Measurements from ENCODE around the gene SCAF1. TPM values are rescaled to one million over a fixed set of nuclear protein-coding genes. Genes with fewer than 3 reads are reported as not detected.

SCAF1 gene
- total RNA-seq, 3 donors from 2014 or later (not counting 1 experiment from before 2014, with no cell fraction given) = 38.9 to 46.2 (median 44.9) TPM

GRCh38 chr19:49594157-49594992 is 47.6 kb upstream of the SCAF1 start:
- H3K9me3 ChIP-seq (ENCODE audit: control insufficient read depth, insufficient read depth, low read length) = no peaks in the 10 kb centered on the region
- peak overlapping the region; percentile 49 for H3K27ac ChIP-seq (ENCODE audit: low read length)
- H3K36me3 Mint-ChIP-seq = no peaks in the 10 kb centered on the region
- H3K4me3 ChIP-seq (ENCODE audit: low read length) = no peak overlapping the region
- no peak for DNase-seq
- 94% methylated on average over 35 of the region's 35 CpGs for WGBS (ENCODE audit: insufficient coverage)
- peaks cover 34% of the 10 kb centered on the region for H3K36me3 ChIP-seq (ENCODE audit: control insufficient read depth, insufficient read depth, low read length)
- no peaks in the 10 kb centered on the region for H3K9me3 Mint-ChIP-seq
- H3K4me3 Mint-ChIP-seq = peak overlapping the region; percentile 84
- H3K27ac Mint-ChIP-seq = peak overlapping the region; percentile 89 to 90
- no peaks in the 10 kb centered on the region for H3K27me3 Mint-ChIP-seq (ENCODE audit: low read depth in 2 of 2)
- no peak for TF ChIP-seq CTCF (IDR thresholded peaks at IDR 0.05)
- ATAC-seq = no peak
- intact Hi-C loops (cut with micrococcal nuclease) = no loop called here
- H3K27me3 ChIP-seq (ENCODE audit: control insufficient read depth, insufficient read depth, low read length) = no peaks in the 10 kb centered on the region
- peaks cover 32 to 35% of the 10 kb centered on the region in 2 donors for H3K4me1 Mint-ChIP-seq
- peaks cover 29% of the 10 kb centered on the region for H3K4me1 ChIP-seq (ENCODE audit: control insufficient read depth, insufficient read depth, low read length)

GRCh38 chr19:49594993-49595818 is 46.8 kb upstream of the SCAF1 start:
- ATAC-seq = no peak
- H3K27me3 ChIP-seq (ENCODE audit: control insufficient read depth, insufficient read depth, low read length) = no peaks in the 10 kb centered on the region
- Mint-ChIP-seq H3K36me3 (no peaks in the 10 kb centered on the region), H3K27ac (peak overlapping the region in 1 of 2 donors; percentile 89), H3K4me3 (peak overlapping the region; percentile 17), H3K27me3 (ENCODE audit: low read depth in 2 of 2) (no peaks in the 10 kb centered on the region), H3K4me1 (peaks cover 33 to 35% of the 10 kb centered on the region in 2 donors), H3K9me3 (no peaks in the 10 kb centered on the region)
- H3K9me3 ChIP-seq (ENCODE audit: control insufficient read depth, insufficient read depth, low read length) = no peaks in the 10 kb centered on the region
- TF ChIP-seq CTCF (IDR thresholded peaks at IDR 0.05) = no peak
- H3K36me3 ChIP-seq (ENCODE audit: control insufficient read depth, insufficient read depth, low read length) = peaks cover 40% of the 10 kb centered on the region
- H3K4me1 ChIP-seq (ENCODE audit: control insufficient read depth, insufficient read depth, low read length) = peaks cover 27% of the 10 kb centered on the region
- DNase-seq = no peak
- H3K27ac ChIP-seq (ENCODE audit: low read length) = no peak overlapping the region
- WGBS (ENCODE audit: insufficient coverage) = 95% methylated on average over 34 of the region's 35 CpGs
- intact Hi-C loops (cut with micrococcal nuclease) = no loop called here
- no peak overlapping the region for H3K4me3 ChIP-seq (ENCODE audit: low read length)

- Histone ChIP-seq H3K27ac (ENCODE audit: low read length) (no peak overlapping the region), H3K27me3 (ENCODE audit: control insufficient read depth, insufficient read depth, low read length) (no peaks in the 10 kb centered on the region), H3K4me1 (ENCODE audit: control insufficient read depth, insufficient read depth, low read length) (peaks cover 21% of the 10 kb centered on the region), H3K9me3 (ENCODE audit: control insufficient read depth, insufficient read depth, low read length) (no peaks in the 10 kb centered on the region), H3K4me3 (ENCODE audit: low read length) (no peak overlapping the region), H3K36me3 (ENCODE audit: control insufficient read depth, insufficient read depth, low read length) (peaks cover 41% of the 10 kb centered on the region)
- no peak overlapping the region for H3K4me3 Mint-ChIP-seq
- no peak for TF ChIP-seq CTCF (IDR thresholded peaks at IDR 0.05)
- no peaks in the 10 kb centered on the region for H3K36me3 Mint-ChIP-seq
- H3K27ac Mint-ChIP-seq = no peak overlapping the region
- 96% methylated on average over 32 of the region's 32 CpGs for WGBS (ENCODE audit: insufficient coverage)
- no peaks in the 10 kb centered on the region for H3K9me3 Mint-ChIP-seq
- ATAC-seq (no peak), DNase-seq (no peak)
- no peaks in the 10 kb centered on the region for H3K27me3 Mint-ChIP-seq (ENCODE audit: low read depth in 2 of 2)
- H3K4me1 Mint-ChIP-seq = peaks cover 32 to 37% of the 10 kb centered on the region in 2 donors
- intact Hi-C loops (cut with micrococcal nuclease) = no loop called here
These were observed 46.1 kb upstream of the SCAF1 start for GRCh38 chr19:49595819-49596404.

All from natural killer cell (primary cell).